Mucosa of stomach (tissue), 1 donor: ENCODE measurements around the gene KCNJ6.

Source experiments
- H3K27me3 ChIP-seq: one replicate; pipeline ENCODE4 v1.7.0; 2013; ENCODE audit warnings: mild to moderate bottlenecking, low read length; ENCODE audit not compliant: control insufficient read depth, insufficient read depth
- H3K36me3 ChIP-seq: one replicate; pipeline ENCODE4 v1.7.0; 2013; ENCODE audit warnings: low read length; ENCODE audit not compliant: control insufficient read depth, insufficient read depth
- H3K4me1 ChIP-seq: one replicate; pipeline ENCODE4 v1.7.0; 2013; ENCODE audit warnings: mild to moderate bottlenecking, low read length; ENCODE audit not compliant: control insufficient read depth, insufficient read depth
- H3K4me3 ChIP-seq: one replicate; pipeline ENCODE4 v1.7.0; 2013; ENCODE audit warnings: low read length
- H3K9ac ChIP-seq: one replicate; pipeline ENCODE4 v1.7.0; 2013; ENCODE audit warnings: mild to moderate bottlenecking, low read length, moderate library complexity
- H3K9me3 ChIP-seq: one replicate; pipeline ENCODE4 v1.7.0; 2013; ENCODE audit warnings: mild to moderate bottlenecking, low read length, moderate library complexity; ENCODE audit not compliant: control insufficient read depth
- donor health status: Pancreatic carcinoma.

The KCNJ6 gene

GRCh38 chr21:37916310-37917051, at the start of gene KCNJ6:
KCNJ6 (minus strand) TSS chr21:37916457; CDS start chr21:37840682, 75,775 bp downstream.
- Histone ChIP-seq H3K36me3 (no peaks in the 10 kb centered on the region), H3K27me3 (peaks cover 35% of the 10 kb centered on the region), H3K9ac (no peak within 1 kb of the TSS), H3K9me3 (no peaks in the 10 kb centered on the region), H3K4me3 (no peak within 1 kb of the TSS), H3K4me1 (peaks cover 9% of the 10 kb centered on the region)

- Histone ChIP-seq H3K4me1 (no peaks in the 10 kb centered on the region), H3K36me3 (no peaks in the 10 kb centered on the region), H3K9ac (no peak overlapping the region), H3K9me3 (no peaks in the 10 kb centered on the region), H3K27me3 (no peaks in the 10 kb centered on the region), H3K4me3 (no peak overlapping the region)
Measured at GRCh38 chr21:37965088-37965805, 49.0 kb upstream of the KCNJ6 start.

- Histone ChIP-seq H3K4me1 (no peaks in the 10 kb centered on the region), H3K9me3 (no peaks in the 10 kb centered on the region), H3K9ac (no peak overlapping the region), H3K27me3 (no peaks in the 10 kb centered on the region), H3K4me3 (no peak overlapping the region), H3K36me3 (no peaks in the 10 kb centered on the region)
Measured at GRCh38 chr21:37958537-37958936, 42.3 kb upstream of the KCNJ6 start.

GRCh38 chr21:37956772-37957171, 40.5 kb upstream of the KCNJ6 start:
- Histone ChIP-seq H3K27me3 (no peaks in the 10 kb centered on the region), H3K9me3 (no peaks in the 10 kb centered on the region), H3K36me3 (no peaks in the 10 kb centered on the region), H3K9ac (no peak overlapping the region), H3K4me1 (no peaks in the 10 kb centered on the region), H3K4me3 (no peak overlapping the region)

- H3K27me3 ChIP-seq, result no peaks in the 10 kb centered on the region
- no peaks in the 10 kb centered on the region for H3K36me3 ChIP-seq
- H3K9me3 ChIP-seq, result no peaks in the 10 kb centered on the region
Measured at GRCh38 chr21:37945036-37945435, 28.8 kb upstream of the KCNJ6 start.

GRCh38 chr21:37944496-37944895, 28.2 kb upstream of the KCNJ6 start:
- Histone ChIP-seq H3K36me3 (no peaks in the 10 kb centered on the region), H3K4me3 (no peak overlapping the region)

More at GRCh38 chr21:37945036-37945435, 28.8 kb upstream of the KCNJ6 start:
- Histone ChIP-seq H3K4me1 (no peaks in the 10 kb centered on the region), H3K9ac (no peak overlapping the region), H3K4me3 (no peak overlapping the region)

GRCh38 chr21:37940691-37941090, 24.4 kb upstream of the KCNJ6 start:
- H3K4me3 ChIP-seq, result no peak overlapping the region
- H3K4me1 ChIP-seq, result no peaks in the 10 kb centered on the region
- no peaks in the 10 kb centered on the region for H3K9me3 ChIP-seq
- no peak overlapping the region for H3K9ac ChIP-seq
- H3K36me3 ChIP-seq, result no peaks in the 10 kb centered on the region
- H3K27me3 ChIP-seq, result no peaks in the 10 kb centered on the region

More at GRCh38 chr21:37944496-37944895, 28.2 kb upstream of the KCNJ6 start:
- Histone ChIP-seq H3K9ac (no peak overlapping the region), H3K4me1 (no peaks in the 10 kb centered on the region), H3K9me3 (no peaks in the 10 kb centered on the region), H3K27me3 (no peaks in the 10 kb centered on the region)

- no peaks in the 10 kb centered on the region for H3K9me3 ChIP-seq
- H3K4me3 ChIP-seq, result no peak overlapping the region
- H3K27me3 ChIP-seq, result no peaks in the 10 kb centered on the region
- no peaks in the 10 kb centered on the region for H3K36me3 ChIP-seq
- no peak overlapping the region for H3K9ac ChIP-seq
- no peaks in the 10 kb centered on the region for H3K4me1 ChIP-seq
Measured at GRCh38 chr21:37939838-37940237, 23.6 kb upstream of the KCNJ6 start.

- H3K36me3 ChIP-seq, result no peaks in the 10 kb centered on the region
- H3K9ac ChIP-seq, result no peak overlapping the region
- no peaks in the 10 kb centered on the region for H3K27me3 ChIP-seq
- no peaks in the 10 kb centered on the region for H3K9me3 ChIP-seq
- no peak overlapping the region for H3K4me3 ChIP-seq
- H3K4me1 ChIP-seq, result no peaks in the 10 kb centered on the region
Measured at GRCh38 chr21:37939251-37939650, 23.0 kb upstream of the KCNJ6 start.

- no peak overlapping the region for H3K4me3 ChIP-seq
Measured at GRCh38 chr21:37937668-37938067, 21.4 kb upstream of the KCNJ6 start.

GRCh38 chr21:37936010-37936785, 19.9 kb upstream of the KCNJ6 start:
- no peaks in the 10 kb centered on the region for H3K4me1 ChIP-seq
- H3K9ac ChIP-seq, result no peak overlapping the region
- no peaks in the 10 kb centered on the region for H3K36me3 ChIP-seq
- H3K27me3 ChIP-seq, result no peaks in the 10 kb centered on the region
- no peaks in the 10 kb centered on the region for H3K9me3 ChIP-seq
- H3K4me3 ChIP-seq, result no peak overlapping the region

More at GRCh38 chr21:37937668-37938067, 21.4 kb upstream of the KCNJ6 start:
- Histone ChIP-seq H3K9me3 (no peaks in the 10 kb centered on the region), H3K36me3 (no peaks in the 10 kb centered on the region), H3K27me3 (no peaks in the 10 kb centered on the region), H3K9ac (no peak overlapping the region), H3K4me1 (no peaks in the 10 kb centered on the region)

- H3K9ac ChIP-seq, result no peak overlapping the region
- no peak overlapping the region for H3K4me3 ChIP-seq
- no peaks in the 10 kb centered on the region for H3K36me3 ChIP-seq
Measured at GRCh38 chr21:37932936-37933335, 16.7 kb upstream of the KCNJ6 start.

More at GRCh38 chr21:37932936-37933335, 16.7 kb upstream of the KCNJ6 start:
- H3K27me3 ChIP-seq, result no peaks in the 10 kb centered on the region
- no peaks in the 10 kb centered on the region for H3K4me1 ChIP-seq
- no peaks in the 10 kb centered on the region for H3K9me3 ChIP-seq
